LNCAP (cell line): ENCODE measurements around the gene TOPAZ1.

Experiments used
- CTCF ChIP-seq: fragments of 450-650 bp; IDR thresholded peaks from 2 replicates; pipeline ENCODE4 v1.5.1; 2017; ENCODE audit warnings: mild to moderate bottlenecking

The TOPAZ1 gene

GRCh38 chr3:44222337-44222736 is 19.3 kb upstream of the TOPAZ1 start:
- TF ChIP-seq CTCF, result no peak

- TF ChIP-seq CTCF, result no peak
Observed at GRCh38 chr3:44223299-44223698, 18.4 kb upstream of the TOPAZ1 start.

- TF ChIP-seq CTCF, result no peak
Observed at GRCh38 chr3:44224131-44224530, 17.6 kb upstream of the TOPAZ1 start.

GRCh38 chr3:44226573-44226972 is 15.1 kb upstream of the TOPAZ1 start:
- no peak for TF ChIP-seq CTCF

GRCh38 chr3:44227632-44228031 is 14.1 kb upstream of the TOPAZ1 start:
- no peak for TF ChIP-seq CTCF

GRCh38 chr3:44228900-44229299 is 12.8 kb upstream of the TOPAZ1 start:
- TF ChIP-seq CTCF, result no peak

GRCh38 chr3:44232407-44232806 is 9.3 kb upstream of the TOPAZ1 start:
- no peak for TF ChIP-seq CTCF

GRCh38 chr3:44234648-44235268 is 6.9 kb upstream of the TOPAZ1 start:
- TF ChIP-seq CTCF, result no peak
